ENCODE results near the gene MON1A.

DNA sequence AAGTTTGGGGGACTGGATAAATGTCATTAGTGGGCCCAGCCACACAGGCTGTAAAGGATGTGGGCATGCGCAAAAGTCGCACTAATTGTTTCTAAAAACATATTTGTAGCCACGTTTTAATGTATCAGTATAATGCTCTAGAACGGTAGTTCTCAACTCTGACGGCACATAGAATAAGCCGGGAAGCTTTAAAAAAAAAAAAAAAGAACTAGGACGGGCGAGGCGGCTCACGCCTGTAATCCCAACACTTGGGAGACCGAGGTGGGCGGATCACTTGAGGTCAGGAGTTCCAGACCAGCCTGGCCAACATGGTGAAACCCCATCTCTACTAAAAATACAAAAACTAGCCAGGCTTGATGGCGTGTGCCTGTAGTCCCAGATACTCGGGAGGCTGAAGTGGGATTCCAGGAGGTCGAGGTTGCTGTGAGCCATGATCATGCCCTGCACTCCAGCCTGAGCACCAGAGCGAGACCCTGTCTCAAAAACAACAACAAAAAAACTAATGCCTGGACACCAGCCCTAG is 618 bp upstream of the MON1A start:
- TF ChIP-seq POLR2AphosphoS5 (IDR thresholded peaks at IDR 0.05; ENCODE audit: low read depth, low read length) (no peak), POLR2A (IDR thresholded peaks at IDR 0.05; ENCODE audit: low read depth, low read length) (no peak)
